ENCODE measurements around the gene ZNF225.
"Not testable (repeated sequence)": the region's sequence is repeated elsewhere in the genome, so short reads cannot be mapped to it uniquely, and the experiment has no call there.

ZNF225 gene

GRCh38 chr19:44156475-44156874, 43.3 kb downstream of the ZNF225 start:
- in situ Hi-C loops (cut with MboI; ENCODE audit: low sequenced_read_pairs) = no loop called here

DNA sequence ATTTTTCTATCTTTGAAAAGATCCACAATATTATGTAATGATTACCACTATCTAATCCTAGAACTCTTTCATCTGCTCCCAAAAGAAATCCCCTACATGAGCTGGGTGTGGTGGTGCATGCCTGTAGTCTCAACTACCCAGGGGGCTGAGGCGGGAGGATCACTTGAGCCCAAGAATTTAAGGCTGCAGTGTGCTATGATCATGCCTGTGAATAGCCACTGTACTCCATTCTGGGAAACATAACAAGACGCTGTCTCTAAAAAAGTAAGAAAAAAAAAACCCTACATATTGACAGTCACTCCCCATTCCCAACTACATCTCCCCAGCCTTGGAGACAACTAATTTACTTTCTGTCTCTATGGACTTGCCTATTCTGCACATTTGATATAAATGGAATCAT, 50.6 kb downstream of the ZNF225 start:
- in situ Hi-C loops (cut with MboI; ENCODE audit: low sequenced_read_pairs) = no loop called here

DNA sequence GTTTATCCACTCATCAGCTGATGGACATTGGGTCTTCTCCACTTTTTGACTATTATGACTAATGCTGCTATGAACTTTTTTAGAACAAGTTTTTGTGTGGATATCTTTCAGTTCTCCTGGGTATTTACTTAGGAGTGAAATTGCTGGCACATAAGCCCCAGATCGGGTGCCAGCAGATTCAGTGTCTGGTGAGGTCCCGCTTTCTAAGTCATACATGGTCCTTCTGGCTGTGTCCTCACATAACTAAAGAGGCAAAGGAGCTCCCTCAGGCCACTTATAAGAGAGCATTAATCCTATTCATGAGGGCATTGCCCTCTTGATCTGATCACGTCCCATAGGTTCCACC, 51.1 kb downstream of the ZNF225 start:
- in situ Hi-C loops (cut with MboI; ENCODE audit: low sequenced_read_pairs) = no loop called here

DNA sequence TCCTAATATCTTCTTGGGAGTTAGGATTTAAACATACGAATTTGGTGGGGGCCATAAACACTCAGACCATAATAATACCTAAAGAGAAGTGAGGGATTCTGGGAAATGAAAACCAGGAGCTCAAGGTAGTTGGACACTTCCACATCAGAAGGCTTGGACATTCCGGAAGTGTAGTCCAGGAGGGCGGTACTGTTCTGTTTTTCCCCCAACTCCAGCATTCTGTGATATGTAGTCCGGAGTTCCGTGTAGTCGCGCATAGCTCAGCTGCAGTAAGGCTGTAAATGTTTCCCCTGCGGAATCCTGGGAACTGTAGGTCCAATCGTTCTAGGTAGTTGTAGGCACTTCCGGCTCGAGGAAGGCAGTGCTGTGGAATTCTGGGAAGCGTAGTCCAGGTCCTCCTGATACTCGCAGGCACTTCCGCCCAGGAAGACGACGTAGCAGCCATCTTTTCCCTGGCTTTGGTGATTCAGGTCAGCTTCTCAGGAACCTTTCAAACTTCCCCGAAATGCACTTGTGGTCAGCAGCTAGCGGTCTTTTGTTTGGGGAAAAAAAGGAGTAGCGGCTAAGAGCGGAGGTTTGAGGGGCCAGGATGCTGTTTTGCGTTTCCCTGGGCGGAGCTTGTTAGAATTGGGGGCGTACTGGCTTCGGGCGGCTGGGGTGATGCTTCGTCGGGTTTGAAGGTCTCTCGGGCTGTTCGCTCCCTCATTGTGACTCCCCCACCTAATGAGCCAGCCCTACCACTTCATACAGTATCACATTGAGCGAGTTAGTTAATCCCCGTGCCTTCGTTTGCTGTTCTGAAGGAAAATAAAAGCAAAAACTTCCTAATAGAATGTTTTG, 51.7 kb downstream of the ZNF225 start, which contains the start of gene ZNF226:
Gene ZNF226, plus strand, starts transcription at position 428 of the 840 bp plus-strand sequence. CDS start 4,981 bp downstream, outside the sequence.
- in situ Hi-C loops (cut with MboI; ENCODE audit: low sequenced_read_pairs) = no loop called here

- in situ Hi-C loops (cut with MboI; ENCODE audit: low sequenced_read_pairs) = not testable (repeated sequence)
These were observed 57.5 kb downstream of the ZNF225 start for GRCh38 chr19:44170660-44171059.

DNA sequence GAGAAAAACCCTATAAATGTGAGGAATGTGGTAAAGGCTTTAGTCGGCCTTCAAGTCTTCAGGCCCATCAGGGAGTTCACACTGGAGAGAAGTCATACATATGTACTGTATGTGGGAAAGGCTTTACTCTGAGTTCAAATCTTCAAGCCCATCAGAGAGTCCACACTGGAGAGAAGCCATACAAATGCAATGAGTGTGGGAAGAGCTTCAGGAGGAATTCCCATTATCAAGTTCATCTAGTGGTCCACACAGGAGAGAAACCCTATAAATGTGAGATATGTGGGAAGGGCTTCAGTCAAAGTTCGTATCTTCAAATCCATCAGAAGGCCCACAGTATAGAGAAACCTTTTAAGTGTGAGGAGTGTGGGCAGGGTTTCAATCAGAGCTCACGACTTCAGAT, 63.4 kb downstream of the ZNF225 start:
- in situ Hi-C loops (cut with MboI; ENCODE audit: low sequenced_read_pairs) = no loop called here

DNA sequence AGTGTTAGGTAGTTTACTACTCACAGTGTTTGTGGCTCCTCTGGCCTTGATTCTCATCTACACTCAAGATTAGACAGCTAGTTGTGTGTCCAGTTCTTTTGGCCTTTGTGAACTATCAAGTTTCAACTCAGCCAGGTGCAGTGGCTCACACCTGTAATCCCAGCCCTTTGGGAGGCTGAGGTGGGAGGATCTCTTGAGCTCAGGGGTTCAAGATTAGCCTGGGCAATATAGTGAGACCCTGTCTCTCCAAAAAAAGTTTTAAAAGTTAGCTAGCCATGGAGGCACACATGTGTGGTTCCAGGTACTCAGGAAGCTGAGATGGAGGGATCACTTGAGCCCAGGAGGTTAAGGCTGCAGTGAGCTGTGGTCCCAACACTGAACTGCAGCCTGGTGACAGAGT, 67.8 kb downstream of the ZNF225 start:
- in situ Hi-C loops (cut with MboI; ENCODE audit: low sequenced_read_pairs) = no loop called here

GRCh38 chr19:44182145-44182544, 68.9 kb downstream of the ZNF225 start:
- in situ Hi-C loops (cut with MboI; ENCODE audit: low sequenced_read_pairs) = no loop called here
